ENCODE results near the gene KLC1.
"Not testable (repeated sequence)": the region's sequence is repeated elsewhere in the genome, so short reads cannot be mapped to it uniquely, and the experiment has no call there.

The KLC1 gene

DNA sequence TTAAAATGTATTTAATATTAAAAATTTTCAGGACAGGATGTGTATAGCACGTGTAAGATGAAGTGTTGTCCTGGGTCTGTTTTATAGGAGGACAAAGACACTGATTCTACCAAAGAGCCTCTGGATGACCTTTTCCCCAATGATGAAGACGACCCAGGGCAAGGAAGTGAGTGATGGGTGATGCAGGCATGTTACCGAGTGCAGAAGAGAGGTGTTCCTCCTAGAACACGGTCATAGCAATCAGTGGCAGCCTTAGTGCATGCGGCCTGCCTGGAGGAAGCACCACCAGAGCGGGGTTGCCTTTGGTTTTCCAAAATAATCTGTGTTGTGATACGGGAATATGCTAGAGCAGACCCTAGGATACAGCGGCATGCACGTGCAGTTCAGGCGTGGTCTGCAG, 33.0 kb downstream of the KLC1 start:
- no peak for DNase-seq

DNA sequence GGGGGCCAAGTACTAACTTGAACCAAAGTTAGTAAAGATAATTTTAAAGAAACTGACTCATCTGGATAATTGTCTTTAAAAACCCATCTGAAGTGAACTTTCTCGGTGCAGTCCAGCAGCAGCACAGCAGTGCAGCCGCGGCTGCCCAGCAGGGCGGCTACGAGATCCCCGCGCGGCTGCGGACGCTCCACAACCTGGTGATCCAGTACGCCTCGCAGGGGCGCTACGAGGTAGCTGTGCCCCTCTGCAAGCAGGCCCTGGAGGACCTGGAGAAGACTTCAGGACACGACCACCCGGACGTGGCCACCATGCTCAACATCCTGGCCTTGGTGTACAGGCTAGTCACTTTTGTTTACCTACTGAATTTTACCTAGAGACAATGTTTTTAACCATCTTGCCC, 33.6 kb downstream of the KLC1 start:
- no peak for DNase-seq

DNA sequence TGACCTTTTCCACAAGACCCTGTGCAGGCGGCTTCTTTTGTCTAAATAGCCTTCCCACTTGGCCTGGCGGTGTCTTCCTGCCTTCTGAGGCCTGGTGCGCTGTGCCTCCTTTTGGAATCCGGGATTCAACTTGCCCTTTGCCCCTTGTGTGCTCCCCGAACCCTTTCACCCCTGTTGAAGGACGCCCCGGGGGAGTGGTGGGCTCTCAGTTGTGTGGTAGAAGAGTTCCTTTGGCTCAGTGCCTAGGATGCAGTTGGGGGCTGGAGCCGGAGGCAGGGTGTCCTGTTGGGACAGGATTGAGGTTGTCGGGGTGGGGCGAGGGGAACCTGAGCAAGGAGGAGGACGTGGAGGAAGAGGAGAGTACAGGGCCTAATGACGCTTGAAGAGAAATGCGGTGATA, 34.5 kb downstream of the KLC1 start:
- no peak for DNase-seq

DNA sequence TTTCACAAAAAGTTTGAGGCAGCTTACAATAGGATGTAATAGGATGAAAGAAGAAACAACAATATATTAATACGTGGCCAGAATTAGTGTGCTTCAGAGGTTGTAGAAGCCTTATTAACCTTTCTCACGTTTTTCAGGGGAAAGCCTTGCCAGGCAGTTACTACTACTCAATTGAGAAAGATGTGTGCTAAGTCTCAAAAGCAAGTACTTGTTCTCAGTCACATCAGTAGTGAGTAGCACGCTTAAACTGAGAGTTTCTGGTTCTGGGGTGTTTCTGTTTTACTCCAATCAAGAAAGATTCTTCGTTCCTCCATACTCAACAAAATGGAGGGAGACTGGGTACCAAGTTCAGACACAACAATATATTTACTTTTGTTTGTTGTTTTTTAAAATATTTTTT, 38.7 kb downstream of the KLC1 start:
- no peak for DNase-seq

- DNase-seq, result no peak
Observed at GRCh38 chr14:103668117-103668516, 39.1 kb downstream of the KLC1 start.

GRCh38 chr14:103669370-103669769, 40.4 kb downstream of the KLC1 start:
- DNase-seq, result no peak

DNA sequence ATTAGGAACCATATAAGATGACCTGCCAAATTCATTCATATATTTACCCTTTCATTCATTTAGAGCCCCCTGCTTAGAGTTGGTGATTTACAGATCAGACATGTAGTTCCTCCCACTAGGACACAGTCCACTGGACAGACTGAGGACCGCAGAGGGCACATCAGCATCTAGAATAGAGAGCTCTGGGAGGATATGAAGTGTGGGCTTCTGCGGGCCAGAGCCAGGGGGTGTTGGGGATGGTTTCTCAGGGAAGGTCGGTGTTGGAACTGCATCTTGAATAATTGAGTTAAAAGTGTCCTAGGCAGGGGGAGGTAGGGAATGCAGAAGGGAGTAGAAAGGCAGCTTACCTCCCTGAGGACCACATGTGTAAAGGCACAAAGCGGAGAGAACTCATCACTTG, 42.9 kb downstream of the KLC1 start:
- no peak for DNase-seq

GRCh38 chr14:103675957-103676356, 46.9 kb downstream of the KLC1 start:
- no peak for DNase-seq

DNA sequence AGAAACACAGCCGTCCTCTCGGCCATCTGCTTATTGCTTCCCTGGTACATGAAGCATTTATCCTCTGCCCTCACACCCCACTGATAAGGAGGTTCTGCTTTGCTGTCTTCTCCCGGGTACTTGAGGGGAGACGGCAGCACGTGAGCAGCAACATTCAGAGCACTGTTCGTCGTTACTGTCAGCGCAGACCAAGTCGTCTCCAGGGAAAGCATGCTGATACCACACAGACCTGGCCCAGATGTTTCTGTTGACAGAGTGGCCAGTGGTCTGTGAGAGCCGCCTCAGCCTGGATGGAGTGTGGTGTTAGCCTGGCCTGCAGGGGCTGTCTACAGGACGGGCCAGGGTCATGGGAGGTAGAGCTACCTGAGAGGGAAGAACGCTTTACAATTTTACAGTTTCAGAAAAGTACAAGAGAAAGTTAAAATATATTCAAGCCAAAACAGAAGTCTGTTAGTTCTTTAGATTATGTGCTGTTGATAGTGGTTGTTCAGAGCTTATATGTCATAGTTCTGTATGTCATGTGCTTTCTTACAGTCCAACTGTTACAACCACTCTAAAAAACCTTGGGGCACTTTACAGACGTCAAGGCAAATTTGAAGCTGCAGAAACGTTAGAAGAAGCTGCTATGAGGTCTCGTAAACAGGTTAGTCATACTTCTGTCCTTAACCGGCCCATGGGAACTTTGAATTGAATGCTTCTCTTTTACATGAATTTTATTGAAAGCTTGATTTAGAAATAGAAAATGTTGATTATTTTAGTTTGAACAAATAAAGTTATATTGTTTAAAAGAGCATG, 48.1 kb downstream of the KLC1 start:
- DNase-seq, result no peak

- no peak for DNase-seq
Observed at GRCh38 chr14:103679351-103679750, 50.3 kb downstream of the KLC1 start.

- no peak for DNase-seq
Observed at GRCh38 chr14:103680491-103681231, 51.6 kb downstream of the KLC1 start.

- DNase-seq, result no peak
Observed at GRCh38 chr14:103683139-103683538, 54.1 kb downstream of the KLC1 start.

DNA sequence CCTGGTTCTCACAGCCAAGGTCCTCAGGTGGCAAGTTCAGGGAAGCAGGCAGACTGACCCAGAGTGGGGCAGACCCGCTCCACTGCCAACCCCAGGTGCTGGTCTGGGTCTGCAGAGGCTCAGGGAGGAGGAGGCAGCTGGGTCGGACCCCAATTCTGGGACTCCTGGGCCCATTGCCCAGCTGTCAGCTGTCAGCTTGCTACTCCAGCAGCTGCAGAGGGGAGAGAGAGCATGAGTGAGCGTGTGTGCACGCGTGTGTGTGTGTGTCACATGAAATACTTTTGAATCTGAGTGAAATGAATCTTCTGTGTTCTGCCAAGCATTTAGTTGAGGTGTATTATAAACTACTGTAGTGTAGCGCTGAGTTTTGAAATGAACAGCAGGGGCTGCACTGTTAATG, 55.5 kb downstream of the KLC1 start:
- DNase-seq, result no peak

GRCh38 chr14:103684871-103685270, 55.9 kb downstream of the KLC1 start:
- DNase-seq, result no peak

DNA sequence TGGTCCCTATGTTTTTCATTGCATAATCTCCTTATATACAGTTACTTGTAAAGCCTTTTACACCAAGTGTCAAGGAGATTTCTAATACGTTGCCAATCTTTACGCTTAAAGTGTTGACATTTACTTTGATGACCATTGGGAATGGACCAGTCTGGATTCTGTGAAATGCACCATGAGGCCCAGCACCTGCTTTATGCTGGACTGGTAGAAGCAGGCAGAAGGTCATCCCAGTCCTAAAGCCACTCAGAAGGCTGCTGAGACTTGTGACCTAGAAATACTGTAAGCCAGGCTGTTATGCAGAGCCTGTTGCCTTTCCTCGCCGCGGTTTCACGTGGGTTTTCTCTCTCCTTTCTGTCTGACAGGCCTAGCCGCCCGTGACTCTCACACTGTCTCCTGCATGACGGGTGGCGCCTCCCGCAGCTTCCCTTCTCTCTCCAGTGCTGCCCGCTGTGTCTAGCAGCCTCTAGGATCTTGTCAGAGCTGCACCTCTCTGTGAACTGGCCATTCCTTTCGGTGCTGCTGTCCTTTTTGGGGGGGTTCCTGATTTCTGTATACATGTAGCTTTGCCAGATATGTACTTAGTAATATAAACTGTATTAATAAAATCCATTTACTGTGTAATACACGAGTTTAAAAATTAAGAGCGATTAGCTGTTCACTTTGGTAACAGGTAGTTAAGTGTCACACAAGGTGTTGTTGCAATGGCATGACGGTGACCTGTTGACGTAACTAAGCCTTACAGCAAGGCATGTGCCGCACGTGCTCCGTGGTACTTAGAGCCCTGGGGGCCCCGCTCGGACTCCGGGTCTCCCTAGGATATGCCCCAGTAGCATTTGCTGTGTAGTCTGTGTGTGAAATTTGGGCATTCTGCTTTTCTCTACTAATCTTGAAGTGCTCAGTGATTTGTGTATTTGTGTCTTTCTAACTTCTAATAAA, 56.5 kb downstream of the KLC1 start:
- DNase-seq, result no peak

GRCh38 chr14:103686831-103687485, 57.9 kb downstream of the KLC1 start:
- no peak for DNase-seq

DNA sequence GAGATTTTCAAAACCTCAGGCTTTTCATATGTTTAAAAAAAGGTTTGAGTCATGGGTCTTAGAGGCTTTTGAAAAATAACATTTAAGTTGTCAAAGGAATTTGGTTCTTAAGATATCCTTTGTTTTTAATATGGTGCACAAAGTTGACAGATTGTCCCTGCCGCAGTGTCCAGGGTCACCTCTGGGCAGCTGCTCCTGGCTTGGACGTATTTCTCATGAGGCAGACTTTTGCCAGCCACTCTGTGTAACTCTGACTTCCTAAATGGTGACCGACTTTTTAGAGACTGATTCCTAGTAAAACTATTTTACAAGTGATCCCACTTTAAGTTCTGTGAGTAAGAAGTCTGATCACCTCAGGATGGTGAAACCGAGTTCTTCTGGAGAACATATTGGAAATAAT, 58.7 kb downstream of the KLC1 start:
- DNase-seq, result no peak

- DNase-seq, result no peak
Observed at GRCh38 chr14:103688441-103688840, 59.4 kb downstream of the KLC1 start.

DNA sequence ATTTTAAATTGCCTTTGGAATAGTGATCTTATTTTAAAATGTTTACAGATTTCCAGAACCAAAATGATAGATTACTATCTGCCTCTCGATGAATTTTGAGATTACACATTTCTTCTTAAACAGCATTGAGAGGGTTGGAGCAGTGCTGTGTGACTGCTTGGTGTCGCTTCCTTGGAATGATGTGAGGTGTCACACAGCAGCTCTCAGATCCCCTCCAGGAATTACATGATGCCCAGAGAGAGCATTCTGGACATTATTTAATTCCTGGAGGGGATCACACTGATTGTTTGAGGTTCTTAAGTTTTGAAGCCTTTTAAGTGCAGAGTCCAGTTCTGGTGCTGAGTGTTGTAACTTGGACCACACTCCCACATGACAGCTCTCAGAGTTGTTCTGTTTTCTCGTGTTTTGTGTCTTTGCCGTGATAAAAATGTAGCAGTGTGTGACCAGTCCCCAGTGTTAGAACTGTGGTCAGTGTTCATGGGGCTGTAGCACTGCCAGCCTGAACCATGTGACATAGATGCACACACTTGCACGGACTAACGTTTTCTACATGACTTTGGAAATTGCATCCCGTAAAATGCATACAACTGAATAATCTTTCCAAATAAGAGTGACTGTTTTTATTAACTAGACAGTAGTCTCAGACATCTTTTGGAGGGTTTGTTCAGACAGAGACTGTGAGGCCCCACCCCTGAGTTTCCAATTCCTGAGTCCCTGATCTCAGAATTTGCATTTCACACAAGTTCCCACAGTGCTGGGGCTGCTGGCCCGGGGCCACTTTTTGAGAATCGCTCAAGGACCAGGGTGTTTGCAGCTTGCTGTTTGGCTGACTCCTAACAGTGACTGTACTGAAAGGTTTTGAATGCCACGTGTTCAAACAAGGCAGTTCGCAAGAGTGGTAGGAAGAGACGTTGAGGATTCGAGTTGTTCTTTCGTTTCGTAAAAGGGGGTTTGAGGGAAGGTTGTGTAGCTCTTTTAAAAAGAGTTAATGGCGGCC, 60.2 kb downstream of the KLC1 start:
- no peak for DNase-seq

DNA sequence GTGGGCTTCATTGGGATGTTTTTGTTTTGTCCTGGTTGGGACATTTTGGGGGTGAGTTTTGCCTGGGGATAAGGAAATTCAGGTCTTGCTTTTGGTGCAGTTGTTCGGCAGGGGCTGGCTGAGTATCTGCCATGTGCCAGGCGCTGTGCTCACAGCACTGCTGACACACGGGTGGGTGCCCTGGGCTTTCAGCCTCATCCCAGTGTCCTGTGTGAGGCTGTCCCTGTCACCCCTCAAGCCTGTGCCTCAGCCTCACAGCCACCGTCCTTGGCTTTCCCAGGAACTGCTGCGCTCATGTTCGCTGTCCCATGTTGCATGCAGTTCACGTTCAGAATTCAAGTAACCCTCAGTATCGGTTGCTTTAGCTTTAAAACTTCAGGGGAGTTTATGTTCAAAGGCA, 61.3 kb downstream of the KLC1 start:
- DNase-seq, result no peak

GRCh38 chr14:103691655-103692054, 62.6 kb downstream of the KLC1 start:
- not testable (repeated sequence) for DNase-seq

- no peak for DNase-seq
Observed at GRCh38 chr14:103692159-103692558, 63.1 kb downstream of the KLC1 start.

Measured in retina (tissue), 1 donor.